Measurements from ENCODE around the gene OR4E2.
"Not testable (repeated sequence)": the region's sequence is repeated elsewhere in the genome, so short reads cannot be mapped to it uniquely, and the experiment has no call there.

The OR4E2 gene

GRCh38 chr14:21698538-21698937 lies 44.9 kb downstream of the OR4E2 start:
- not testable (repeated sequence) for DNase-seq

GRCh38 chr14:21699551-21699950 lies 45.9 kb downstream of the OR4E2 start:
- DNase-seq: no peak

GRCh38 chr14:21702316-21702715 lies 48.7 kb downstream of the OR4E2 start:
- DNase-seq: no peak

- DNase-seq: no peak
These were observed 50.0 kb downstream of the OR4E2 start for GRCh38 chr14:21703357-21704326.

GRCh38 chr14:21704338-21704737 lies 50.7 kb downstream of the OR4E2 start:
- no peak for DNase-seq

- no peak for DNase-seq
These were observed 57.8 kb downstream of the OR4E2 start for GRCh38 chr14:21711360-21711961.

GRCh38 chr14:21712036-21712435 lies 58.4 kb downstream of the OR4E2 start:
- no peak for DNase-seq

GRCh38 chr14:21714318-21714929 lies 60.8 kb downstream of the OR4E2 start:
- DNase-seq: no peak
